ENCODE data around the gene PCNX3.

Gene PCNX3

GRCh38 chr11:65580756-65581155, 34.8 kb upstream of the PCNX3 start:
- DNase-seq = no peak

- DNase-seq = no peak
Observed at GRCh38 chr11:65581928-65582327, 33.6 kb upstream of the PCNX3 start.

- DNase-seq = no peak
Observed at GRCh38 chr11:65583589-65583988, 32.0 kb upstream of the PCNX3 start.

- no peak for DNase-seq
Observed at GRCh38 chr11:65584106-65584505, 31.5 kb upstream of the PCNX3 start.

- DNase-seq = no peak
Observed at GRCh38 chr11:65584723-65585171, 30.8 kb upstream of the PCNX3 start.

- no peak for DNase-seq
Observed at GRCh38 chr11:65585396-65586246, 30.0 kb upstream of the PCNX3 start.

GRCh38 chr11:65586247-65586630, 29.3 kb upstream of the PCNX3 start:
- no peak for DNase-seq

GRCh38 chr11:65586676-65587075, 28.9 kb upstream of the PCNX3 start:
- DNase-seq = no peak

- DNase-seq = peak in 1 of 2 experiments; percentile 48
Observed at GRCh38 chr11:65588199-65589054, 27.1 kb upstream of the PCNX3 start.

- no peak for DNase-seq
Observed at GRCh38 chr11:65589444-65590239, 25.9 kb upstream of the PCNX3 start.

- no peak for DNase-seq
Observed at GRCh38 chr11:65590240-65590738, 25.3 kb upstream of the PCNX3 start.

GRCh38 chr11:65591939-65592857, 23.4 kb upstream of the PCNX3 start:
- no peak for DNase-seq

GRCh38 chr11:65592858-65593517, 22.6 kb upstream of the PCNX3 start:
- DNase-seq = no peak

- no peak for DNase-seq
Observed at GRCh38 chr11:65593518-65594414, 21.8 kb upstream of the PCNX3 start.

GRCh38 chr11:65595131-65595530, 20.4 kb upstream of the PCNX3 start:
- no peak for DNase-seq

GRCh38 chr11:65595543-65596281, 19.9 kb upstream of the PCNX3 start, which contains the start of gene KCNK7:
Gene KCNK7, minus strand, starts transcription at chr11:65595800. Its CDS starts 28 bp downstream, at chr11:65595772.
- DNase-seq = no peak

- no peak for DNase-seq
Observed at GRCh38 chr11:65596520-65596919, 19.1 kb upstream of the PCNX3 start.

GRCh38 chr11:65598258-65598699, 17.3 kb upstream of the PCNX3 start:
- DNase-seq = no peak
